Right kidney (tissue), 1 donor: ENCODE data around the gene USP11.

Source experiments
- DNase-seq: peaks from one replicate; pipeline ENCODE4 v3.0.0-alpha.2; 2016

Gene USP11

DNA sequence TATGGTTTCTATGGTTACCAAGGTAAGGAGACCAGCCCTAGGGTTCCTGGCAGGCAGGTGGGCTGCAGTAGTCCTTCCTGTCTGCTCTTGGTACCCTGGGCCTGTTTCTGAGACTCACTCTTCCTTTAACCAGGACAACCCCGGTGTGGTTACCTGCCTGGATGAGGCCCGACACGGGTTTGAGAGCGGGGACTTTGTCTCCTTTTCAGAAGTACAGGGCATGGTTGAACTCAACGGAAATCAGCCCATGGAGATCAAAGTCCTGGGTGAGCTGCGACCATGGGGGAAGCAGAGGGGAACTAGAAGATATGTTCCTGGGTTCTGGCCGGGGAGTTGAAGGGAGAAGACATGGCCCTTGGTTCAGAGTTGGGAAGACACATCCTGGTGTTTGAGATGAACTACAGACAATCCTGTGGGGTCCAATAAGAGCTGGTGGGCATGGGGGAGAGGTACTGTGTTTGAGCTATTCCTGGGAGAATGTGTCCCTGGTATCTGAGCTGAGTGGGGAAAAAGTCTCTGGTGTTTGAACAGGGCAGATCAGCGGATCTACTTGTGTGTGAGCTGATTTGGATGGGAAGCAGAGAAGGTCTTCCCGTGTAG lies 31.4 kb upstream of the USP11 start:
- no peak for DNase-seq

DNA sequence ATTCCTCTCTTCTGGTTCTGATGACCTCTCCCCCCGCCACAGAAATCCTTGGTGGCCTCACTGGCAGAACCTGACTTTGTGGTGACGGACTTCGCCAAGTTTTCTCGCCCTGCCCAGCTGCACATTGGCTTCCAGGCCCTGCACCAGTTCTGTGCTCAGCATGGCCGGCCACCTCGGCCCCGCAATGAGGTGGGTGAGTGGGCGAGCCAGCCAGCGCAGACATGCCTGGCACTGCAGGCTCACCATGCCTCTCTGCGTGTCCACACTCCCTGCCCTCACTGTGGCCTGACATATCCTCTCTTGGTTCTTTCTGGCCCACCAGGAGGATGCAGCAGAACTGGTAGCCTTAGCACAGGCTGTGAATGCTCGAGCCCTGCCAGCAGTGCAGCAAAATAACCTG lies 30.5 kb upstream of the USP11 start:
- no peak for DNase-seq

DNA sequence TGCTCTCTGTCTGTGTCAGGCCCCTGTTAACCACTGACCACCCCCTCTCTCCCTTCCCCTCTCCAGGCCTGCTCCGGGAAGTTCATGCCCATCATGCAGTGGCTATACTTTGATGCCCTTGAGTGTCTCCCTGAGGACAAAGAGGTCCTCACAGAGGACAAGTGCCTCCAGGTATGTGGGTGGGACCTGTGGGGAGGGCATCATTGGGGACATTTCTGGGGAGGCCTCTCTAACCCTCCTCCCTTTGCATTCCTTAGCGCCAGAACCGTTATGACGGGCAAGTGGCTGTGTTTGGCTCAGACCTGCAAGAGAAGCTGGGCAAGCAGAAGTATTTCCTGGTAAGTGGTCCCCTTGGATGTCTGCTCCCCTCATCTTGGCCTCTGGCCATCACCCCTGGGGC lies 29.9 kb upstream of the USP11 start:
- DNase-seq, result no peak

DNA sequence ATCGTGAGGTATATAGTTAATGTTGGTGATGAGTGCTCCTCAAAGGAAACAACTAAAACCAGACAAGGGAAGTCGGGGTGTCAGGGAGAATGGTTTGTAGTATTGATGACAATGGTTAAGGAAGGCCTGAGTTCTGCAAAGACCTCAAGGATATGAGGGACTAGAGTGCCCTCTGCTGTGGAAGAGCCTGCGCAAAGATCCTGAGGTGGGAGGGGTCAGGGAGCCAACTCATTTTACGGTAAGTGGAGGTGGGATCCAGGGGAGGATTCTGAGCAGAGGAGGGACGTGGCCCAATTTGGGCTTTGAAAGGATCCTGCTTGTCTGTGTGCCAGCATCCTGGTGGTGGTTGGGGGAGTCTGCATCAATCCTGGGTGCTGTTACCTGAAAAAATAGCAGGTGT lies 27.8 kb upstream of the USP11 start:
- DNase-seq, result no peak

DNA sequence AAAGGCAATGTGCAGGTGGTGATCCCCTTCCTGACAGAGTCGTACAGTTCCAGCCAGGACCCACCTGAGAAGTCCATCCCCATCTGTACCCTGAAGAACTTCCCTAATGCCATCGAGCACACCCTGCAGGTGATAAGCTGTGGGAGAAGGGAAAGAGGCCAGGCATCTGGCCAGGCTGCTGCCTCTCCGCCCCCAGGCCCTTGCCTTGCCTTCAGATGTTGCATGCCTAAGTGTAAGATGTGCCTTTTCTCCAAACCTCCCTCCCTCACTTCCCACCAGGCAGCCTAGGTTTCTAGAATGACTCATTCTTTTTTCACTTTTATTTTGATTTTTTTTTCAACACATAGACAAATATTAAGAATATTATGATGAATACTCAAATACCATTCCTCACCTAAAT lies 26.5 kb upstream of the USP11 start:
- DNase-seq, result no peak

DNA sequence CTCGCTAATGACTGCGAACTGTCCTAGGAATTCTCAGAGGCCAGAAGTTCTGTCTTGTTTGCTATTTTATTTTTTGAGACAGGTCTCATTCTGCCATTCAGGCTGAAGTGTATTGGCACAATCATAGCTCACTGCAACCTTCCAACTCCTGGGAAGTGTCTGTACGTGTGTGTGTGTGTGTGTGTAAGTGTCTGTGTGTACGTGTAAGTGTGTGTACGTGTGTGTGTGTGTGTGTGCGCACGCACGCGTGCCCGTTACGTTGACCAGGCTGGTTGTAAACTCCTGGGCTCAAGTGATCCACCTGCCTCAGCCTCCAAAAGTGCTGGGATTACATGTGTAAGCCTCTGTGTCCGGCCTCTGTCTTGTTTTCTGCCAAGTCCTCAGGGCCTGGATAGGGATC lies 24.7 kb upstream of the USP11 start:
- DNase-seq, result no peak

DNA sequence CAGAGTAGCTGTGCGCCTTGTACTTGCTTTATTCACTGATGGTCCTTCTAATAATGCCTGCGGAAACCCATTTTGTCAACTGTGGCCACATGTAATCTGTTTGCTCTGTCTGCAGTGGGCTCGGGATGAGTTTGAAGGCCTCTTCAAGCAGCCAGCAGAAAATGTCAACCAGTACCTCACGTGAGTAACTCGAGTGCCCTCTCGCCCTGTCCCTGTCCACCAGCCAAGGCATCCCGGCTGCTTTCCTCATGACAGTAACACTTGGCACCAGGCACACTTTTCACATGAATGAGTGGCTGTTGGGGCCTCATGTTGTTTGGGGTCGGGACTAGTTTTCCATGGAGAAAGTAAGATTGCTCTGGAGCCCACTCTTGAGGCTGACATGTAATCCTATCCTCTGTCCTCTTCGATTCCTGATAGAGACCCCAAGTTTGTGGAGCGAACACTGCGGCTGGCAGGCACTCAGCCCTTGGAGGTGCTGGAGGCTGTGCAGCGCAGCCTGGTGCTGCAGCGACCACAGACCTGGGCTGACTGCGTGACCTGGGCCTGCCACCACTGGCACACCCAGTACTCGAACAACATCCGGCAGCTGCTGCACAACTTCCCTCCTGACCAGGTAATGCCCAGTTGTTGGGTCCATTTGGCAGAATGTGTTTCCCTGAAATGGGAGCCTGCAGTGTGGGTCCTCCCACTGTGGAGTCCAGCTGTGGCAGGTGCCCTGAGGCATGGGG lies 23.1 kb upstream of the USP11 start:
- DNase-seq, result no peak

DNA sequence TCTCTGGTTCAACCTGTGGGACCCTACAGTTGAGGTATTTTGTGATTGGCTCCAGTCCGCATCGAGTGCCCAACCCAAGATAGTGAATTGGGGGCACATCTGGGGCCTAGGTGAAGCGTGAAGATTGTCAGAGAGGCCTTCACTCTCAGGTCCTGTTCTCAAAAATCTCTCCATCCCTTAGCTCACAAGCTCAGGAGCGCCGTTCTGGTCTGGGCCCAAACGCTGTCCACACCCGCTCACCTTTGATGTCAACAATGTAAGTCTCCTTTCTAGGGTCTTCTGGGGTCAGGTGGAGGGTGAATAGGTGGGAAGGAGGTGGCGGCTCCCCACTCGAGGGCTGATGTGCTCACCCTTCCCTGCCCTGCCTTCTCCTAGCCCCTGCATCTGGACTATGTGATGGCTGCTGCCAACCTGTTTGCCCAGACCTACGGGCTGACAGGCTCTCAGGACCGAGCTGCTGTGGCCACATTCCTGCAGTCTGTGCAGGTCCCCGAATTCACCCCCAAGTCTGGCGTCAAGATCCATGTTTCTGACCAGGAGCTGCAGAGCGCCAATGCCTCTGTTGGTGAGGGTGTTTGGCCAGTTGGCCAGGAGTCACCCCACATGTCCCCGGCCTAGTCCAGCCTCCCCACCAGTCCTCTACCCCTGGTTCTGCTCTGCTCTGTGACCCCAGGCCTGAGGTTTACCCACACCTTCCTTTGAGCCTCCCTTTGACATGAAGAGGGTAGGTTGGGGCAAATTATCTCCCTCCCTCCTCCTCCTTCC lies 22.0 kb upstream of the USP11 start:
- DNase-seq, result no peak

DNA sequence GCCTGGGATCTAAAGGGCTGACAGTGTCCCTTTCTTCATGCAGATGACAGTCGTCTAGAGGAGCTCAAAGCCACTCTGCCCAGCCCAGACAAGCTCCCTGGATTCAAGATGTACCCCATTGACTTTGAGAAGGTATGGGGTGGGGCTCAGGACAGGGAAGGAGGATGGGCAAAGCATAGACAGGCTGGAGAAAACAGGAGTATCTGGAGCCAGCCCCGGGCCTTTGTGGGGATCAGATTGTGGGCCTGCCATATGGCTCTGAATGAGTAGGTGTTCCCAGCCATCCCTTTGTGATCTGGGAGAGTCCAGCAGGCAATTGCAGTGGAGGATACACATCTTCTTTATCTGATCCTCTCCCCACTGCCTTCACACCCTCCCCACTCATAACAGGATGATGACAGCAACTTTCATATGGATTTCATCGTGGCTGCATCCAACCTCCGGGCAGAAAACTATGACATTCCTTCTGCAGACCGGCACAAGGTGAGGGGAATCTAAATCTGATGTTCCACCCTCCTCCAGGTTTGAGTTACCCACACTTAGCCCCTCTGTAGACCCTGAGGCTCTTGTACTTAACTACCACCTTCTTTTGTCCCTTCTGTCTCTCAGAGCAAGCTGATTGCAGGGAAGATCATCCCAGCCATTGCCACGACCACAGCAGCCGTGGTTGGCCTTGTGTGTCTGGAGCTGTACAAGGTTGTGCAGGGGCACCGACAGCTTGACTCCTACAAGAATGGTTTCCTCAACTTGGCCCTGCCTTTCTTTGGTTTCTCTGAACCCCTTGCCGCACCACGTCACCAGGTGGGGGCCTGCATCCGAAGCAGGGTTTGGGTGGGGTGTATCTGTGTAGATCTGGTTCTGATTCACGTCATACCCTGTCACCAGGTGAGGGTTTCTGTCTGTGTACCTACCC lies 20.2 kb upstream of the USP11 start:
- DNase-seq, result no peak

DNA sequence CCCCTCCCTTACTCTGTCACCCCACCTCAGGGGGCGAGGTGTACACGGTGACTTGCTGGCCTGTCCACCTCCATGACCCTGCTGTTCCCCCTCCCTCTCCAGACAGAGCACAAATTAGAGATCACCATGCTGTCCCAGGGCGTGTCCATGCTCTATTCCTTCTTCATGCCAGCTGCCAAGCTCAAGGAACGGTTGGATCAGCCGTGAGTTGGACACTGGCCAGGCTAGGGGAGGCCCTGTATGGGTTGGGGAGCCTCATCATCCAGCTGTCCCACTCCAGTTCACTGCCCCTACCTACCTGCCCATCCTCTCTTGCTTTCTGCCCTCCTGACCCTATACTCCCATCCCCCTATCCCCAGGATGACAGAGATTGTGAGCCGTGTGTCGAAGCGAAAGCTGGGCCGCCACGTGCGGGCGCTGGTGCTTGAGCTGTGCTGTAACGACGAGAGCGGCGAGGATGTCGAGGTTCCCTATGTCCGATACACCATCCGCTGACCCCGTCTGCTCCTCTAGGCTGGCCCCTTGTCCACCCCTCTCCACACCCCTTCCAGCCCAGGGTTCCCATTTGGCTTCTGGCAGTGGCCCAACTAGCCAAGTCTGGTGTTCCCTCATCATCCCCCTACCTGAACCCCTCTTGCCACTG lies 18.3 kb upstream of the USP11 start:
- DNase-seq, result no peak

DNA sequence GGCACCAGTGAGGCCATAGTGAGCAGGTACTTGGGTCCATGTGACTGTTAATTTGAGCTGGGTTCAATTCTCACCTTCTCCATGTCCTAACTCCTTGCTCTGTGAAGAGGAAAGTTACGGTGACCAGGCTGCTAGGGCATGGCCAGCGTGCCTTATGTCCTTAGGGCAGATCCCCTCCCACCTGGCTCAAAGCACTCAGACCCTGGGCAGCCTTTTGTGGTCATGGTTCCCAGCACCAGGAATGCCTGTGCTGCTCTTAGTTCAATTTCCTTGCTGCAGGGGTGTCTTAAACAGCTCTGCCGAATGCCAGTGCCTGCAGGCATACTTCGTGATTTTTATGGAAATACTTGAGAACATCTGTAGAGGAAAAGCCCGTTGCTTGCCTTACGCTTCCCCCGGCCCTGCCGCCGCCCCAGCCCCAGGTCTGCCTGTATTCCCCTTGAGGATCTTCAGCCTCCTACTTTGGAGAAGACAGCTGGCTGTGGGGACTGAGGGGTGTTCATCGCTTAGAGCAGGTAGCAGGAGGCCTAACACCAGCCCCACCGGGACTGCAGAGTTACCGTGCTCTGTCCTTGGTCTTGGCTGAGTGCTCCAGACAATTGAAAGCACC lies 17.4 kb upstream of the USP11 start:
- no peak for DNase-seq

DNA sequence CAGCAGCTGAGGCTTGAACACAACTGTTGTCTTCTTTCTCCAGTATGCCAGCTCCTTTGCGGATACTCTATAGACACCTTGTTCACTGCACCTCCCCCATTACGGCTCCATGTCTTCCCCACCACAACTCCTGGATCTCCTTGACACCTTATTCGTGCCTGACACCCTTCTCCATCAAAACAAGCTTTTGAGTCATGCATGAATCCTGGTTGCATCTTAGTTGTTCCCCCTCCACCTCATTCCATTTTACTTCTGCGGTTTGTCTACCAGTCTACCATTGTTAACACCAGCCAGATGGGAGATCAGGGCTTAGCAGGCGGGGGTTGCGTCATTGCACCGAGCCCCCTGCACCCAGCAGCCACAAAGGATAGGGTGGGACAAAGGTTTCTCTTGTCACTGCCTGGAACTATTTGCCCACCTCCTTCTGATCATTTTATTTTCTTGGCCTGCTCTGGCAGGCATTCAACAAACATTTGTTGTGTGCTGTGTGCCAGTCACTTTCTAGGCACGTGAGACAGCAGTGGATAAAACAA lies 16.4 kb upstream of the USP11 start:
- DNase-seq, result no peak

DNA sequence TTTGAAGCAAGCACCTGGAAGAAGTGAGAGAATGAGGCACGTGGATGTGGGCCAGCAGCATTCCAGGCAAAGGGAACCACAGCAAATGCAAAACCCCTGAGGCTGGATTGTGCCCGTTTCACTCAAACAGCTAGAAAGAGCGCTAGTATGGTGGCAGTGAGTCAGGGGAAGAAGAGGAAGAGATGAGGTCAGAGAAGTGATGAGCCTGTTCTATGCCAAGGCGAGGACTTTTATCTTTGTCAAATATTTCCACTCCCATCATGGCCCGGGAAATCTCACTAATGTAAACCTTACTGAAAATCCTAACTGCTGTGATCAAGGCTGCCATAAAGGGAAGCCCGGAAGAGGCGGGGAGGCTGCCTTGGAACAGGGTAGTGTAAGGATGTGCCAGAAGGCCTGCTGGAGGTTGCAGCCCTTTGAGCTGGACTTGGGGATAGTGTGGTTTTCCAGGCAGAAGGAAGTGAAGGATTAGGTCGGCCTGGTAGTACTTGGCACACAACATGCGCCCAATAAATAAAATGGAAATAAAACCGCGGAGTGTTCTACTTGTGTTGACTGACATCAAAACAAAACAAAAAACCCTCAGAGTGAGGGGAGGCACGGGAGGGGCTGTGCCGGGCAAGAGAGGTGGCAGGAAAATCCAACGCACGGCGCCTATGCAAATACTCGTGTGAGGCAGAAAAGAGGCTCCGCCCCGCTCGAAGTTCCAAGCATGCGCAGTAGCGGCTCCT lies 15.5 kb upstream of the USP11 start:
- DNase-seq, result peak; percentile 9

DNA sequence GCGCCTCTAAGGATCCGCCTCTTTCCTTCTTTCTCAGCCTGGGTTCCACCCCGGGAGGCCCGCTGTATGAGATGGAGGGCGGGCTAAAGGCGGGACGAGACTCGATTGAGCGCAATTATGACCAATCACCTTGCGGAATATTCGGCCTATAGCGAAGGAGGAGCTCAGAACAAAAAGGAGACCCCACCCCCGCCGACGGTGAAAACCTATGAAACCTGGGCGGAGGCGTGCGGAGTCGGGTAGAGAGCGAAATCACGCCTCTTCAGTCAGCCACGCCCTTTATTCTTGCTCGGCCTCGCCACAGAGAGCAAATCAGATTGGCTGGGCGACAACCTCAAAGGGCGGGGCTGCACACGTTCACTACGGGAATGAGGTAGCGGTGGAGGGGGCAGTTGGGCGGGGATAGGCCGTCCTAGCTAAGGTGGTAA lies 14.9 kb upstream of the USP11 start:
- peak; percentile 87 for DNase-seq

DNA sequence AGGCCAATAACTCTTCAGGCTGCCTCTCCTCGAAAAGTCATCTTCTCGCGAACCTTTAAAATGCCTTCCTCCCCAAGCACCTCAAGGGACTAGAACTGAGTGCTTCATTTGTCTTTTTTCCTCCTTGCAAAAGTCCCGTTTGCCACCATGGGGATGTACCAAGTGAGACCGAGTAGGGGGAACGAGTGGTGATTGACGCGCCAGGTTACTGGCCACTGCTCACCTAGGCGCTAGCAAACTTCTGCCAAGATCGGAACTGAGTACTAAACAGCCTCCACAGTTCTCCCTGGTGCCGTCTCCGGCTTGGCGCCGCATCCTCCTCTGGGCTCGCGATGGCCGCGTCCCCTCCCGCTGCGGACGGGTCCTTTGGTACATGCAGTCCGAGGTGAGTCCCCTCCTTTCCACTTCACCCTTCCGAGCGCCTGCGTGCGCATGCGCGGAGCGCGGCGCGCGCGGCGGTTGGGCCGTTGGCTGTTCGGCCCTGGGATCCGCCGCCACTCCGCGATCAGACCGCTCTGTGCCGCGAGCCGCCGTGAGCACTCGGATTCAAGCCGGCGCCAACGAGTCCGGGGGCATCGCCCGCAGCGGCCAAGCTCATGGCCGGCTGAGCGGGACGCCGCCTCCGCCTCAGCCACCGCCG lies 14.4 kb upstream of the USP11 start, which contains the start of gene CDK16:
Gene CDK16, plus strand, starts transcription at position 402 of the 640 bp plus-strand sequence. CDS start 4,877 bp downstream, outside the sequence.
- DNase-seq, result peak; percentile 96

DNA sequence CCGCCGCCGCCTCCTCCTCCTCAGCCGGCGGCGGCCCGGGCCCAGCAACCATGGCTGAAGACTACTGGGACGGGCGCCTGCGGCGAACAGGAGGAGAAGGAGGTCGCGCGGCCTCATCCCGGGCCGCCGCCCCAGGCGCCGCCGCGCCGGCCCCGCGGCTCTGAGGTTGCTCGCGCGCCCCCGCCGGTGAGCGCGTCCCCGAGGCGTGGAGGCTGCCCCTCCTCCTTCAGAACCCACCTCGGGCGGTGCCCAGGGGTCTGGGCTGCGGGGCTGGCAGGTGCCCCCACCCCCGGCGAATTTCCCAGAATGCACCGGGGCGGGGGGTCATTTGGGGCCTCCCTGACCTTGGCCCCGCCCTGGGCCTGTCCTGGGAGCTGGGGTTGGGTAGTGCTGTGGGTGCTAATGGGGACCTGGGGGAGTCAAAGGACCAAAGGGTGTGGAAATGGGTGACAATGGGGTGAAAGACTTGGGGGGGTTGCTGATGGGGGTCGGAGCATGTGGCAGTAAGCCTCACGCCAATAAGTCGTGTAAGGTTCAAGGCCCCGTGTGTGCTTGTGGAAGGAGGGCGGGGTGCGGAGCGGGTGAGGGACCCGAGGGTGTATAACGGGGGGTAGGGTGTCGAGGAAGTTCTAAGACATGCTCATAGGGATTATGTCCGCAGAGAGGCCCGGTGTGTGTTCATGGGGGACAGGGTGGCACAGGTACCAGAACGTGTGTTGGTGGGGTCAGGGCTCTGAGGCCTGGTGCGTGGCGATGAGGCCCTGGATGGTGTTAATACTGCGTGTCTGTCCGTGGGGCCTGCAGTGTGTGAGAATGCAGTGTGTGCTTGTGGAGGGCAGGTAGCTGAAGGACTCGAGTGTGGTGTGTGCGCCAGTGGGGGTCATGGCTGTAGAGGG lies 13.6 kb upstream of the USP11 start:
- no peak for DNase-seq

DNA sequence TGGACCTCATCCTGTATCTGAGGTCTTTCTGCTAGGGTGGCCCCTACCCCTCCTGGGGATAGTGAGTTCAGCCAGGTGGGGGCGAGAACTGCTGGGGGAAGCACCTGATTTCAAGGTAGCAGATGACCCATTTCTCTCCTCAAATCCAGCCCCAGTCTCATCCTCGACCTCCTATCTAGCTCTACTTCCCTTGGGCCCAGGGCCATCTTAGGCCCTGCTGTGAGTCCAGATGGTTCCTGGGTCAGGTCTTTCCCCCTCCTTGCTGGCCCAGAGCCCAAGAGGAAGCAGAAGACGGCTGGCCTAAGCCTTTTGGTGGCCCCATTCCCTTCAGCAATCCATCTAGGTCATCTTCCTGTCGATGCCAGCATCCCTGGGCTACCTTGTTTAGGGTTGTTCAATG lies 11.1 kb upstream of the USP11 start:
- no peak for DNase-seq

DNA sequence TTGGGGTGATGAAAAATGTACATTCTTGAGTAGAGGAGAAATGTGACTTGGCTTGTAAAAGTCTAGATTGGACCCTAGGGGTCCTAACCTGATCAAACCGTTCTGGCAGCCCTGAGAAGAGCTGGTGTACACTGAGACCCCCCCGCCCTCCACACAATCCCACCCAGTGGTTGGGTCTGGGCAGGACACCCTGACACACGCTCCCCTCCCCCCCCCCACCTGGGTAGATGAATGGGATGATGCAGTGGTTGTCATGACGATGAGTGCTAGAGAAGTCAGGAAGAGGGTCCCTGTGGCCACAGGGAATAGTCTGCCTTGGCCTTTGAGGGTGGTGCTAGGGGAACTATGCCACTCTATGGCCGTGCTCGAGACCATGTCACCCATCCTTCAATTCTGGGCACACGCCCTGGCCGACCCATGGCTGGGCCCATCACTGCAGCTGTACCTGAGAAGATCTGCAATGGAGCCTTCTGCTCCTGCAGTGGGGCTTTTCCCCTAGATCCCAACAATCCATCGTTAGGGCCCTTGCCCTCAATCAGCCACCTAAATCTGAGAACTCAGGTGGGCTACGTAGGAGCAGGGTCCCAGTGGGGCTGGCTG lies 10.0 kb upstream of the USP11 start:
- DNase-seq, result no peak
